Measurements from ENCODE around the gene HBEGF.

HBEGF gene

GRCh38 chr5:140331638-140332037 is 14.8 kb downstream of the HBEGF start:
- DNase-seq = no peak

- no peak for DNase-seq
These were observed 16.5 kb downstream of the HBEGF start for GRCh38 chr5:140329739-140330481.

- DNase-seq = no peak
These were observed 18.2 kb downstream of the HBEGF start for GRCh38 chr5:140328036-140328764.

GRCh38 chr5:140327589-140327988 is 18.8 kb downstream of the HBEGF start:
- DNase-seq = no peak

- no peak for DNase-seq
These were observed 20.9 kb downstream of the HBEGF start for GRCh38 chr5:140325486-140325885.

- DNase-seq = no peak
These were observed 21.7 kb downstream of the HBEGF start for GRCh38 chr5:140324617-140325241.

- no peak for DNase-seq
These were observed 22.3 kb downstream of the HBEGF start for GRCh38 chr5:140324041-140324600.

GRCh38 chr5:140322751-140323731 is 23.4 kb downstream of the HBEGF start:
- no peak for DNase-seq

GRCh38 chr5:140321796-140322195 is 24.6 kb downstream of the HBEGF start:
- DNase-seq = no peak

GRCh38 chr5:140319833-140320232 is 26.6 kb downstream of the HBEGF start:
- no peak for DNase-seq

GRCh38 chr5:140318792-140319191 is 27.6 kb downstream of the HBEGF start:
- DNase-seq = no peak

- DNase-seq = no peak
These were observed 28.5 kb downstream of the HBEGF start for GRCh38 chr5:140317859-140318258.

GRCh38 chr5:140312791-140313189 is 33.6 kb downstream of the HBEGF start:
- no peak for DNase-seq

GRCh38 chr5:140312067-140312790 is 34.2 kb downstream of the HBEGF start:
- DNase-seq = no peak

- DNase-seq = no peak
These were observed 35.4 kb downstream of the HBEGF start for GRCh38 chr5:140311011-140311467.

GRCh38 chr5:140310434-140310833 is 36.0 kb downstream of the HBEGF start:
- DNase-seq = no peak

- DNase-seq = no peak
These were observed 36.6 kb downstream of the HBEGF start for GRCh38 chr5:140309706-140310249.

- DNase-seq = no peak
These were observed 40.9 kb downstream of the HBEGF start for GRCh38 chr5:140305471-140305870.

GRCh38 chr5:140303966-140304365 is 42.4 kb downstream of the HBEGF start:
- no peak for DNase-seq

- DNase-seq = peak; percentile 91
These were observed 43.4 kb downstream of the HBEGF start, which contains the start of gene PFDN1 for GRCh38 chr5:140302786-140303639. TSS of gene PFDN1 (minus strand) at chr5:140303101. CDS start at chr5:140303073, 28 bp downstream.
